Measurements from ENCODE around the gene OR1J1. TPM values are rescaled to one million over a fixed set of nuclear protein-coding genes. Genes with fewer than 3 reads are reported as not detected.

OR1J1 gene
- total and polyA plus RNA-seq, 2 of the 8 experiments (the other 6 are each of a cell fraction or from before 2014, with no cell fraction given): not detected

DNA sequence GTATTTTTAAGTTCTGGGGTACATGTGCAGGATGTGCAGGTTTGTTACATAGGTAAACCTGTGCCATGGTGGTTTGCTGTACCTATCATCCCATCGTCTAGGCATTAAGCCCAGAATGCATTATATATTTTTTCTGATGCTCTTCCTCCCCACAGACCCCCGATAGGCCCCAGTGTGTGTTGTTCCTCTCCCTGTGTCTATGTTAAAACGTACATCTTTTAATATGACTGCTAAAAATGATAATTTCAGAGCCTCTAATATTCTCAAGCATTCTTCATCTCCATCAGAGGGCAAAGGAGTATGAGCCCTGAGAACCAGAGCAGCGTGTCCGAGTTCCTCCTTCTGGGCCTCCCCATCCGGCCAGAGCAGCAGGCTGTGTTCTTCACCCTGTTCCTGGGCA is 32.8 kb upstream of the OR1J1 start, which contains the start of gene OR1J2 (continued):
- TF ChIP-seq, protein P1, sequence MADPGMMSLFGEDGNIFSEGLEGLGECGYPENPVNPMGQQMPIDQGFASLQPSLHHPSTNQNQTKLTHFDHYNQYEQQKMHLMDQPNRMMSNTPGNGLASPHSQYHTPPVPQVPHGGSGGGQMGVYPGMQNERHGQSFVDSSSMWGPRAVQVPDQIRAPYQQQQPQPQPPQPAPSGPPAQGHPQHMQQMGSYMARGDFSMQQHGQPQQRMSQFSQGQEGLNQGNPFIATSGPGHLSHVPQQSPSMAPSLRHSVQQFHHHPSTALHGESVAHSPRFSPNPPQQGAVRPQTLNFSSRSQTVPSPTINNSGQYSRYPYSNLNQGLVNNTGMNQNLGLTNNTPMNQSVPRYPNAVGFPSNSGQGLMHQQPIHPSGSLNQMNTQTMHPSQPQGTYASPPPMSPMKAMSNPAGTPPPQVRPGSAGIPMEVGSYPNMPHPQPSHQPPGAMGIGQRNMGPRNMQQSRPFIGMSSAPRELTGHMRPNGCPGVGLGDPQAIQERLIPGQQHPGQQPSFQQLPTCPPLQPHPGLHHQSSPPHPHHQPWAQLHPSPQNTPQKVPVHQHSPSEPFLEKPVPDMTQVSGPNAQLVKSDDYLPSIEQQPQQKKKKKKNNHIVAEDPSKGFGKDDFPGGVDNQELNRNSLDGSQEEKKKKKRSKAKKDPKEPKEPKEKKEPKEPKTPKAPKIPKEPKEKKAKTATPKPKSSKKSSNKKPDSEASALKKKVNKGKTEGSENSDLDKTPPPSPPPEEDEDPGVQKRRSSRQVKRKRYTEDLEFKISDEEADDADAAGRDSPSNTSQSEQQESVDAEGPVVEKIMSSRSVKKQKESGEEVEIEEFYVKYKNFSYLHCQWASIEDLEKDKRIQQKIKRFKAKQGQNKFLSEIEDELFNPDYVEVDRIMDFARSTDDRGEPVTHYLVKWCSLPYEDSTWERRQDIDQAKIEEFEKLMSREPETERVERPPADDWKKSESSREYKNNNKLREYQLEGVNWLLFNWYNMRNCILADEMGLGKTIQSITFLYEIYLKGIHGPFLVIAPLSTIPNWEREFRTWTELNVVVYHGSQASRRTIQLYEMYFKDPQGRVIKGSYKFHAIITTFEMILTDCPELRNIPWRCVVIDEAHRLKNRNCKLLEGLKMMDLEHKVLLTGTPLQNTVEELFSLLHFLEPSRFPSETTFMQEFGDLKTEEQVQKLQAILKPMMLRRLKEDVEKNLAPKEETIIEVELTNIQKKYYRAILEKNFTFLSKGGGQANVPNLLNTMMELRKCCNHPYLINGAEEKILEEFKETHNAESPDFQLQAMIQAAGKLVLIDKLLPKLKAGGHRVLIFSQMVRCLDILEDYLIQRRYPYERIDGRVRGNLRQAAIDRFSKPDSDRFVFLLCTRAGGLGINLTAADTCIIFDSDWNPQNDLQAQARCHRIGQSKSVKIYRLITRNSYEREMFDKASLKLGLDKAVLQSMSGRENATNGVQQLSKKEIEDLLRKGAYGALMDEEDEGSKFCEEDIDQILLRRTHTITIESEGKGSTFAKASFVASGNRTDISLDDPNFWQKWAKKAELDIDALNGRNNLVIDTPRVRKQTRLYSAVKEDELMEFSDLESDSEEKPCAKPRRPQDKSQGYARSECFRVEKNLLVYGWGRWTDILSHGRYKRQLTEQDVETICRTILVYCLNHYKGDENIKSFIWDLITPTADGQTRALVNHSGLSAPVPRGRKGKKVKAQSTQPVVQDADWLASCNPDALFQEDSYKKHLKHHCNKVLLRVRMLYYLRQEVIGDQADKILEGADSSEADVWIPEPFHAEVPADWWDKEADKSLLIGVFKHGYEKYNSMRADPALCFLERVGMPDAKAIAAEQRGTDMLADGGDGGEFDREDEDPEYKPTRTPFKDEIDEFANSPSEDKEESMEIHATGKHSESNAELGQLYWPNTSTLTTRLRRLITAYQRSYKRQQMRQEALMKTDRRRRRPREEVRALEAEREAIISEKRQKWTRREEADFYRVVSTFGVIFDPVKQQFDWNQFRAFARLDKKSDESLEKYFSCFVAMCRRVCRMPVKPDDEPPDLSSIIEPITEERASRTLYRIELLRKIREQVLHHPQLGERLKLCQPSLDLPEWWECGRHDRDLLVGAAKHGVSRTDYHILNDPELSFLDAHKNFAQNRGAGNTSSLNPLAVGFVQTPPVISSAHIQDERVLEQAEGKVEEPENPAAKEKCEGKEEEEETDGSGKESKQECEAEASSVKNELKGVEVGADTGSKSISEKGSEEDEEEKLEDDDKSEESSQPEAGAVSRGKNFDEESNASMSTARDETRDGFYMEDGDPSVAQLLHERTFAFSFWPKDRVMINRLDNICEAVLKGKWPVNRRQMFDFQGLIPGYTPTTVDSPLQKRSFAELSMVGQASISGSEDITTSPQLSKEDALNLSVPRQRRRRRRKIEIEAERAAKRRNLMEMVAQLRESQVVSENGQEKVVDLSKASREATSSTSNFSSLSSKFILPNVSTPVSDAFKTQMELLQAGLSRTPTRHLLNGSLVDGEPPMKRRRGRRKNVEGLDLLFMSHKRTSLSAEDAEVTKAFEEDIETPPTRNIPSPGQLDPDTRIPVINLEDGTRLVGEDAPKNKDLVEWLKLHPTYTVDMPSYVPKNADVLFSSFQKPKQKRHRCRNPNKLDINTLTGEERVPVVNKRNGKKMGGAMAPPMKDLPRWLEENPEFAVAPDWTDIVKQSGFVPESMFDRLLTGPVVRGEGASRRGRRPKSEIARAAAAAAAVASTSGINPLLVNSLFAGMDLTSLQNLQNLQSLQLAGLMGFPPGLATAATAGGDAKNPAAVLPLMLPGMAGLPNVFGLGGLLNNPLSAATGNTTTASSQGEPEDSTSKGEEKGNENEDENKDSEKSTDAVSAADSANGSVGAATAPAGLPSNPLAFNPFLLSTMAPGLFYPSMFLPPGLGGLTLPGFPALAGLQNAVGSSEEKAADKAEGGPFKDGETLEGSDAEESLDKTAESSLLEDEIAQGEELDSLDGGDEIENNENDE (IDR thresholded peaks at IDR 0.05; ENCODE audit: insufficient replicate concordance, low read length): no peak
- TF ChIP-seq RNF2 (IDR thresholded peaks at IDR 0.05; ENCODE audit: borderline replicate concordance, low read depth, low read length, missing control alignments, poor library complexity, severe bottlenecking): no peak
